GM23338 (cell line): ENCODE data around the gene PROX1. TPM values are rescaled to one million over a fixed set of nuclear protein-coding genes. Genes with fewer than 3 reads are reported as not detected.

Source experiments
- ATAC-seq: fragments of 200-7000 bp; cut with Tn5 transposase; 3 replicates; pipeline ENCODE4 v1.9.1; 2020
- DNase-seq: peaks from one replicate; pipeline ENCODE4 v3.0.0-alpha.2; 2015; ENCODE audit warnings: low spot score
- H2AFZ ChIP-seq: fragments of 200-600 bp; sonication (generic); 2 replicates; pipeline ENCODE4 v1.8.0; 2016; ENCODE audit warnings: antibody characterized with exemption, mild to moderate bottlenecking, moderate library complexity
- H3F3A ChIP-seq: fragments of 200-600 bp; sonication (generic); replicated peaks from 2 replicates; pipeline ENCODE4 v1.8.0; 2017; ENCODE audit warnings: antibody characterized with exemption, mixed run types, low read depth
- H3K27ac ChIP-seq: fragments of 200-600 bp; sonication (generic); 2 replicates; pipeline ENCODE4 v1.6.1; 2016; ENCODE audit warnings: low read depth
- H3K27me3 ChIP-seq: fragments of 200-600 bp; sonication (generic); 2 replicates; pipeline ENCODE4 v1.8.0; 2016; ENCODE audit warnings: mild to moderate bottlenecking, mixed run types, moderate library complexity; ENCODE audit not compliant: insufficient read depth
- H3K36me3 ChIP-seq: fragments of 200-600 bp; sonication (generic); 2 replicates; pipeline ENCODE4 v1.8.0; 2016; ENCODE audit warnings: mild to moderate bottlenecking; ENCODE audit not compliant: insufficient read depth
- H3K4me1 ChIP-seq: fragments of 200-600 bp; sonication (generic); 2 replicates; pipeline ENCODE4 v1.8.0; 2016; ENCODE audit warnings: mild to moderate bottlenecking, moderate library complexity; ENCODE audit not compliant: insufficient read depth
- H3K4me2 ChIP-seq: fragments of 200-600 bp; sonication (generic); 2 replicates; pipeline ENCODE4 v1.7.1; 2017; ENCODE audit warnings: mixed run types
- H3K4me3 ChIP-seq: fragments of 200-600 bp; sonication (generic); 2 replicates; pipeline ENCODE4 v1.6.1; 2016; ENCODE audit warnings: mixed run types
- H3K79me2 ChIP-seq: fragments of 200-600 bp; sonication (generic); replicated peaks from 2 replicates; pipeline ENCODE4 v1.8.0; 2017; ENCODE audit warnings: mild to moderate bottlenecking; ENCODE audit not compliant: insufficient read depth
- H3K9me2 ChIP-seq: fragments of 200-600 bp; sonication (generic); 2 replicates; pipeline ENCODE4 v1.8.0; 2017; ENCODE audit not compliant: insufficient read depth
- H4K20me1 ChIP-seq: fragments of 200-600 bp; sonication (generic); replicated peaks from 2 replicates; pipeline ENCODE4 v1.8.0; 2017; ENCODE audit warnings: mild to moderate bottlenecking; ENCODE audit not compliant: insufficient read depth
- H3K27ac Mint-ChIP-seq: 2 replicates; pipeline ENCODE4 v1.8.0; 2020; ENCODE audit warnings: inconsistent platforms, mild to moderate bottlenecking, moderate library complexity, mixed read lengths
- H3K27me3 Mint-ChIP-seq: 3 replicates; pipeline ENCODE4 v1.8.0; 2022; ENCODE audit warnings: low read depth, mild to moderate bottlenecking, moderate library complexity, mixed read lengths, inconsistent platforms; ENCODE audit not compliant: insufficient read depth, poor library complexity
- H3K36me3 Mint-ChIP-seq: 3 replicates; pipeline ENCODE4 v1.8.0; 2021; ENCODE audit warnings: low read depth, mild to moderate bottlenecking, inconsistent platforms, moderate library complexity, mixed read lengths
- H3K4me1 Mint-ChIP-seq: 3 replicates; pipeline ENCODE4 v1.8.0; 2020; ENCODE audit warnings: mild to moderate bottlenecking, inconsistent platforms, mixed read lengths
- H3K4me3 Mint-ChIP-seq: 3 replicates; pipeline ENCODE4 v1.8.0; 2021; ENCODE audit warnings: moderate library complexity, mild to moderate bottlenecking, inconsistent platforms, mixed read lengths
- H3K9me3 Mint-ChIP-seq: 3 replicates; pipeline ENCODE4 v1.8.0; 2020; ENCODE audit warnings: moderate library complexity, mild to moderate bottlenecking, inconsistent platforms, mixed read lengths
- CREB1 ChIP-seq: fragments of 250-450 bp; sonication (Bioruptor Pico); IDR thresholded peaks from 2 replicates; pipeline ENCODE4 v1.5.0; 2020; ENCODE audit warnings: low read depth, mild to moderate bottlenecking, moderate library complexity
- EZH2 ChIP-seq: fragments of 200-600 bp; sonication (generic); IDR thresholded peaks from one replicate; pipeline ENCODE4 v1.8.0; 2017; ENCODE audit warnings: antibody characterized with exemption, mild to moderate bottlenecking, low read depth; ENCODE audit not compliant: unreplicated experiment
- EZH2phosphoT487 ChIP-seq: fragments of 200-600 bp; sonication (generic); IDR thresholded peaks from one replicate; pipeline ENCODE4 v1.8.1; 2018; ENCODE audit warnings: antibody characterized with exemption; ENCODE audit not compliant: unreplicated experiment
- JUNB ChIP-seq: IDR thresholded peaks from one replicate; pipeline ENCODE4 v1.6.1; 2016; ENCODE audit warnings: antibody characterized with exemption; ENCODE audit not compliant: unreplicated experiment
- NANOG ChIP-seq: IDR thresholded peaks from 2 replicates; pipeline ENCODE4 v1.6.1; 2016; ENCODE audit warnings: antibody characterized with exemption, borderline replicate concordance
- POLR2AphosphoS5 ChIP-seq: IDR thresholded peaks from 2 replicates; pipeline ENCODE4 v1.6.1; 2016; ENCODE audit warnings: antibody characterized with exemption, low read depth
- STAT1 ChIP-seq: IDR thresholded peaks from one replicate; pipeline ENCODE4 v1.6.1; 2016; ENCODE audit warnings: antibody characterized with exemption; ENCODE audit not compliant: unreplicated experiment
- ZNF114 ChIP-seq: fragments of 250-450 bp; sonication (Bioruptor Pico); IDR thresholded peaks from 2 replicates; pipeline ENCODE4 v1.5.0; 2020; ENCODE audit warnings: mild to moderate bottlenecking, moderate library complexity
- ZNF331 ChIP-seq: fragments of 250-450 bp; sonication (Bioruptor Pico); IDR thresholded peaks from 2 replicates; pipeline ENCODE4 v1.5.0; 2020; ENCODE audit warnings: low read depth, mild to moderate bottlenecking, moderate library complexity
- polyA plus RNA-seq: library from polyadenylated mRNA; unstranded; fragments of >200 nt; fragmentation: Nextera tagmentation; extraction: Ambion mirVana; gene quantifications from 2 replicates; pipeline ENCODE4 v1.2.1, GENCODE V29; 2016
- total RNA-seq: library from RNA; depleted of rRNA; stranded (reverse); fragments of >200 nt; shearing (Covaris generic); gene quantifications from 2 replicates; pipeline ENCODE4 v1.2.3, GENCODE V29; 2014
- TF ChIP-seq, protein P1 (sequence below): IDR thresholded peaks from 2 replicates; pipeline ENCODE4 v1.6.1; 2016; ENCODE audit warnings: antibody characterized with exemption
- TF ChIP-seq, protein P2 (sequence below): IDR thresholded peaks from one replicate; pipeline ENCODE4 v1.6.1; 2018; ENCODE audit warnings: antibody characterized with exemption; ENCODE audit not compliant: unreplicated experiment

The PROX1 gene
- total and polyA plus RNA-seq, 2 experiments from 2014 or later: 0.49 to 0.66 TPM

DNA sequence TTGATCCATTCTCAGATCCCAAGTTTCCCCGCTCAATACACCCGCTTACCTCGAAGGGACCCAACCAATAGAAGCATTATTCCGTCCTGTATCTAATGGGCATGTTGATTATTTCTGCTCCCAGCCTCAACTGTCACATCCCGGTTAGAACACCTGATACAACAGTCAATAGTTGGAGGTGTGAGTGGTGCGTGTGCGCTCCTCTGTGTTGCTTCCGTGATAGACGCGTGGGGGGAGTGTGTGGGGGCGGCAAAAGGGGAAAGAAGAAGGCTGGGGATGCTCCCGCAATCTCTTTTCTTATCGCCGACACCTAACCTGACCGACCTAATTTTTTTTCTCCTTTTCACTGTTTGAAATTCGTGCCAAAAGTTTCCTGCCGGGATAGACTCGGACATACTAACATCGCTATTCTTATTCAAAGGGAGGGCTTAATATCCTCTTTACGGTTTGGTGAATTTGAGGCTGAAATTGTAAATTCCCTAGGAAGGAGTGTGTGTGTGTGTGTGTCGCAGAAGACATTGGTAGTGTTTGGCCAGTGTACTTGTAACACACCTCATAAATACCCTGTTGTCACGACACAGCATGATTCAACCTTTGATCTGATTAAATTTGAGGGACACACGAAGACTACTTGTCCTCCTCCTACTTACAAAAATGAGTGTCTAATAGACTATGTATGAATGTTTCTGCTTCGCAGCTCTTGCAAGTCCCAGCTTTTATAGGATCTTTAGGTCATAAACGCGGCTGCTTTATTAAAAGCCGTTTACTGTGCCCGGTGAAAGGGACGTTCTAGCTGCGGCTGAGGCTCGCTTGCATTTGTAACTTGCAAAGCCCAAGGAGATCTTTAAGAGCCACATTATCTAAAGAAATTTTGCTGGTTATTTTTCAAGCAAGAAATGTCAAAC is 1.5 kb upstream of the PROX1 start:
- Mint-ChIP-seq H3K4me1 (peaks cover 64% of the 10 kb centered on the region), H3K27me3 (peaks cover 92% of the 10 kb centered on the region), H3K4me3 (peak overlapping the region; percentile 86), H3K36me3 (no peaks in the 10 kb centered on the region), H3K9me3 (no peaks in the 10 kb centered on the region), H3K27ac (no peak overlapping the region)
- peaks cover 15% of the 10 kb centered on the region; the same call in 1 of the 2 replicates for H4K20me1 ChIP-seq
- peak overlapping the region; percentile 100 for H3K4me2 ChIP-seq
- no peak overlapping the region for H3K27ac ChIP-seq
- peak; percentile 63 for TF ChIP-seq EZH2
- no peak for TF ChIP-seq STAT1
- TF ChIP-seq JUNB: no peak
- TF ChIP-seq ZNF331: no peak
- no peak for TF ChIP-seq ZNF114 (CRISPR knock-in tag)
- no peak for TF ChIP-seq CREB1 (CRISPR knock-in tag)
- TF ChIP-seq, protein P1, sequence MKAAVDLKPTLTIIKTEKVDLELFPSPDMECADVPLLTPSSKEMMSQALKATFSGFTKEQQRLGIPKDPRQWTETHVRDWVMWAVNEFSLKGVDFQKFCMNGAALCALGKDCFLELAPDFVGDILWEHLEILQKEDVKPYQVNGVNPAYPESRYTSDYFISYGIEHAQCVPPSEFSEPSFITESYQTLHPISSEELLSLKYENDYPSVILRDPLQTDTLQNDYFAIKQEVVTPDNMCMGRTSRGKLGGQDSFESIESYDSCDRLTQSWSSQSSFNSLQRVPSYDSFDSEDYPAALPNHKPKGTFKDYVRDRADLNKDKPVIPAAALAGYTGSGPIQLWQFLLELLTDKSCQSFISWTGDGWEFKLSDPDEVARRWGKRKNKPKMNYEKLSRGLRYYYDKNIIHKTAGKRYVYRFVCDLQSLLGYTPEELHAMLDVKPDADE: no peak
- TF ChIP-seq NANOG: 0 out of 2 replicates have a peak, but pooled peaks have one; percentile 11
- TF ChIP-seq EZH2phosphoT487: no peak
- TF ChIP-seq, protein P2, sequence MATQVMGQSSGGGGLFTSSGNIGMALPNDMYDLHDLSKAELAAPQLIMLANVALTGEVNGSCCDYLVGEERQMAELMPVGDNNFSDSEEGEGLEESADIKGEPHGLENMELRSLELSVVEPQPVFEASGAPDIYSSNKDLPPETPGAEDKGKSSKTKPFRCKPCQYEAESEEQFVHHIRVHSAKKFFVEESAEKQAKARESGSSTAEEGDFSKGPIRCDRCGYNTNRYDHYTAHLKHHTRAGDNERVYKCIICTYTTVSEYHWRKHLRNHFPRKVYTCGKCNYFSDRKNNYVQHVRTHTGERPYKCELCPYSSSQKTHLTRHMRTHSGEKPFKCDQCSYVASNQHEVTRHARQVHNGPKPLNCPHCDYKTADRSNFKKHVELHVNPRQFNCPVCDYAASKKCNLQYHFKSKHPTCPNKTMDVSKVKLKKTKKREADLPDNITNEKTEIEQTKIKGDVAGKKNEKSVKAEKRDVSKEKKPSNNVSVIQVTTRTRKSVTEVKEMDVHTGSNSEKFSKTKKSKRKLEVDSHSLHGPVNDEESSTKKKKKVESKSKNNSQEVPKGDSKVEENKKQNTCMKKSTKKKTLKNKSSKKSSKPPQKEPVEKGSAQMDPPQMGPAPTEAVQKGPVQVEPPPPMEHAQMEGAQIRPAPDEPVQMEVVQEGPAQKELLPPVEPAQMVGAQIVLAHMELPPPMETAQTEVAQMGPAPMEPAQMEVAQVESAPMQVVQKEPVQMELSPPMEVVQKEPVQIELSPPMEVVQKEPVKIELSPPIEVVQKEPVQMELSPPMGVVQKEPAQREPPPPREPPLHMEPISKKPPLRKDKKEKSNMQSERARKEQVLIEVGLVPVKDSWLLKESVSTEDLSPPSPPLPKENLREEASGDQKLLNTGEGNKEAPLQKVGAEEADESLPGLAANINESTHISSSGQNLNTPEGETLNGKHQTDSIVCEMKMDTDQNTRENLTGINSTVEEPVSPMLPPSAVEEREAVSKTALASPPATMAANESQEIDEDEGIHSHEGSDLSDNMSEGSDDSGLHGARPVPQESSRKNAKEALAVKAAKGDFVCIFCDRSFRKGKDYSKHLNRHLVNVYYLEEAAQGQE: no peak
- no peak for TF ChIP-seq POLR2AphosphoS5
- peaks cover 61% of the 10 kb centered on the region for H3K4me1 ChIP-seq
- no peak overlapping the region for H2AFZ ChIP-seq
- DNase-seq: peak; percentile 37
- H3K79me2 ChIP-seq: no peaks in the 10 kb centered on the region
- peaks cover 29% of the 10 kb centered on the region for H3F3A ChIP-seq
- no peaks in the 10 kb centered on the region for H3K9me2 ChIP-seq
- no peaks in the 10 kb centered on the region for H3K36me3 ChIP-seq
- H3K27me3 ChIP-seq: peaks cover 89% of the 10 kb centered on the region
- H3K4me3 ChIP-seq: peak overlapping the region; percentile 80
- no peak for ATAC-seq

DNA sequence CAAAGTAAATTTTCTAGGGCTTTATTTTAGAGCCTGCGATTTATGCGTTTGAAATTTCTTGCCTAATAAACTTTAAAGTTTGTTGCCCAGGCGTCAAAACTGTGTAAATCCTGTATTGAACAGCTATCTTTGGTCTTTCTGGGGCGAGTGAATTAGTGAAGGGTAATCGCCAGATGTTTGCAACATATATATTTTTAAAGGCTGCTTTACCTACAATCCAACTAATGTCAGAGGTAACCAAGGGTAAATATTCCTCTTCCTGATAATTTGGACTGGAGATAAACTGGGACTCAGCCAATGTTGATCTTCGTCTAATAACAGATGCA is 885 bp upstream of the PROX1 start:
- Mint-ChIP-seq H3K4me1 (peaks cover 57% of the 10 kb centered on the region), H3K4me3 (peak overlapping the region; percentile 86), H3K27me3 (peaks cover 91% of the 10 kb centered on the region), H3K27ac (no peak overlapping the region), H3K9me3 (no peaks in the 10 kb centered on the region), H3K36me3 (no peaks in the 10 kb centered on the region)
- peak overlapping the region; percentile 80 for H3K4me3 ChIP-seq
- DNase-seq (no peak), ATAC-seq (no peak)
- TF ChIP-seq POLR2AphosphoS5: no peak
- TF ChIP-seq, protein P1: no peak
- H3K27me3 ChIP-seq: peaks cover 89% of the 10 kb centered on the region
- H3K27ac ChIP-seq: no peak overlapping the region
- H3K9me2 ChIP-seq: no peaks in the 10 kb centered on the region
- H3K79me2 ChIP-seq: no peaks in the 10 kb centered on the region
- H3K4me1 ChIP-seq: peaks cover 55% of the 10 kb centered on the region
- H3F3A ChIP-seq: peaks cover 29% of the 10 kb centered on the region
- peak overlapping the region; percentile 100 for H3K4me2 ChIP-seq
- H3K36me3 ChIP-seq: no peaks in the 10 kb centered on the region
- H2AFZ ChIP-seq: no peak overlapping the region
- peaks cover 13% of the 10 kb centered on the region; the same call in 1 of the 2 replicates for H4K20me1 ChIP-seq
